LNCaP clone FGC (cell line): ENCODE data around the gene ACO2.

ENCODE experiments used
- DNase-seq: peaks from one replicate; pipeline ENCODE4 v3.0.0-alpha.2; 2011; ENCODE audit warnings: low read depth
- H3K4me3 ChIP-seq: 2 replicates; pipeline ENCODE4 v1.5.1; 2011; ENCODE audit warnings: mild to moderate bottlenecking, low read depth, low read length, control low read depth
- CTCF ChIP-seq: IDR thresholded peaks from 2 replicates; pipeline ENCODE4 v1.5.1; 2012; ENCODE audit warnings: mild to moderate bottlenecking; ENCODE audit not compliant: control insufficient read depth, insufficient read depth; ENCODE audit errors: extremely low read depth

Gene ACO2

GRCh38 chr22:41524809-41525449, 56.0 kb downstream of the ACO2 start:
- no peak for DNase-seq

GRCh38 chr22:41525450-41526225, 56.7 kb downstream of the ACO2 start:
- TF ChIP-seq CTCF, result no peak
- DNase-seq, result no peak
- H3K4me3 ChIP-seq, result no peak overlapping the region

More at GRCh38 chr22:41524809-41525449, 56.0 kb downstream of the ACO2 start:
- TF ChIP-seq CTCF, result no peak
- no peak overlapping the region for H3K4me3 ChIP-seq

GRCh38 chr22:41526226-41526829, 57.4 kb downstream of the ACO2 start:
- no peak overlapping the region for H3K4me3 ChIP-seq
- DNase-seq, result no peak
- TF ChIP-seq CTCF, result no peak

- H3K4me3 ChIP-seq, result no peak overlapping the region
- DNase-seq, result no peak
- peak; percentile 71 for TF ChIP-seq CTCF
Measured at GRCh38 chr22:41526830-41527799, 58.2 kb downstream of the ACO2 start.

GRCh38 chr22:41528132-41528766, 59.3 kb downstream of the ACO2 start:
- no peak for DNase-seq
- no peak for TF ChIP-seq CTCF
- H3K4me3 ChIP-seq, result no peak overlapping the region

GRCh38 chr22:41528938-41529561, 60.1 kb downstream of the ACO2 start:
- DNase-seq, result no peak
- TF ChIP-seq CTCF, result no peak
- no peak overlapping the region for H3K4me3 ChIP-seq
